Measurements from ENCODE around the gene KIF13A.
"Not testable (repeated sequence)": the region's sequence is repeated elsewhere in the genome, so short reads cannot be mapped to it uniquely, and the experiment has no call there.

Gene KIF13A

GRCh38 chr6:17780061-17780460, 207.4 kb downstream of the KIF13A start:
- H3K4me3 ChIP-seq (ENCODE audit: low read length): no peak overlapping the region
- no peak for DNase-seq (ENCODE audit: low read depth, low spot score)

- H3K4me3 ChIP-seq (ENCODE audit: low read length): no peak overlapping the region
- DNase-seq (ENCODE audit: low read depth, low spot score): no peak
Measured at GRCh38 chr6:17771609-17772008, 215.8 kb downstream of the KIF13A start.

- DNase-seq (ENCODE audit: low read depth, low spot score): no peak
- no peak overlapping the region for H3K4me3 ChIP-seq (ENCODE audit: low read length)
Measured at GRCh38 chr6:17768881-17769280, 218.6 kb downstream of the KIF13A start.

GRCh38 chr6:17768388-17768787, 219.0 kb downstream of the KIF13A start:
- no peak overlapping the region for H3K4me3 ChIP-seq (ENCODE audit: low read length)
- DNase-seq (ENCODE audit: low read depth, low spot score): no peak

GRCh38 chr6:17762651-17763050, 224.8 kb downstream of the KIF13A start:
- H3K4me3 ChIP-seq (ENCODE audit: low read length): no peak overlapping the region
- no peak for DNase-seq (ENCODE audit: low read depth, low spot score)

GRCh38 chr6:17758119-17758518, 229.3 kb downstream of the KIF13A start:
- no peak for DNase-seq (ENCODE audit: low read depth, low spot score)
- no peak overlapping the region for H3K4me3 ChIP-seq (ENCODE audit: low read length)

GRCh38 chr6:17754254-17754653, 233.2 kb downstream of the KIF13A start:
- DNase-seq (ENCODE audit: low read depth, low spot score): no peak
- no peak overlapping the region for H3K4me3 ChIP-seq (ENCODE audit: low read length)

GRCh38 chr6:17745324-17745723, 242.1 kb downstream of the KIF13A start:
- DNase-seq (ENCODE audit: low read depth, low spot score); H3K4me3 ChIP-seq (ENCODE audit: low read length): not testable (repeated sequence)

GRCh38 chr6:17744757-17745308, 242.6 kb downstream of the KIF13A start:
- not testable (repeated sequence) for DNase-seq (ENCODE audit: low read depth, low spot score); H3K4me3 ChIP-seq (ENCODE audit: low read length)

- DNase-seq (ENCODE audit: low read depth, low spot score): no peak
- no peak overlapping the region for H3K4me3 ChIP-seq (ENCODE audit: low read length)
Measured at GRCh38 chr6:17744019-17744756, 243.2 kb downstream of the KIF13A start.

- DNase-seq (ENCODE audit: low read depth, low spot score): no peak
- H3K4me3 ChIP-seq (ENCODE audit: low read length): no peak overlapping the region
Measured at GRCh38 chr6:17741507-17741906, 245.9 kb downstream of the KIF13A start.

GRCh38 chr6:17740559-17741220, 246.7 kb downstream of the KIF13A start:
- H3K4me3 ChIP-seq (ENCODE audit: low read length): no peak overlapping the region
- no peak for DNase-seq (ENCODE audit: low read depth, low spot score)

- no peak for DNase-seq (ENCODE audit: low read depth, low spot score)
Measured at GRCh38 chr6:17737704-17738252, 249.7 kb downstream of the KIF13A start.

GRCh38 chr6:17735311-17735710, 252.1 kb downstream of the KIF13A start:
- DNase-seq (ENCODE audit: low read depth, low spot score); H3K4me3 ChIP-seq (ENCODE audit: low read length): not testable (repeated sequence)

More at GRCh38 chr6:17737704-17738252, 249.7 kb downstream of the KIF13A start:
- H3K4me3 ChIP-seq (ENCODE audit: low read length): no peak overlapping the region

GRCh38 chr6:17730078-17730704, 257.2 kb downstream of the KIF13A start:
- no peak for DNase-seq (ENCODE audit: low read depth, low spot score)
- no peak overlapping the region for H3K4me3 ChIP-seq (ENCODE audit: low read length)

- H3K4me3 ChIP-seq (ENCODE audit: low read length): no peak overlapping the region
- DNase-seq (ENCODE audit: low read depth, low spot score): no peak
Measured at GRCh38 chr6:17729223-17730077, 258.0 kb downstream of the KIF13A start.

GRCh38 chr6:17728551-17729222, 258.7 kb downstream of the KIF13A start:
- no peak overlapping the region for H3K4me3 ChIP-seq (ENCODE audit: low read length)
- no peak for DNase-seq (ENCODE audit: low read depth, low spot score)

- DNase-seq (ENCODE audit: low read depth, low spot score): no peak
- H3K4me3 ChIP-seq (ENCODE audit: low read length): no peak overlapping the region
Measured at GRCh38 chr6:17725083-17725482, 262.4 kb downstream of the KIF13A start.
